ENCODE data around the gene GTF2F2.

GTF2F2 gene

GRCh38 chr13:45122941-45123340 lies 2.6 kb downstream of the GTF2F2 start:
- no peak for DNase-seq

DNA sequence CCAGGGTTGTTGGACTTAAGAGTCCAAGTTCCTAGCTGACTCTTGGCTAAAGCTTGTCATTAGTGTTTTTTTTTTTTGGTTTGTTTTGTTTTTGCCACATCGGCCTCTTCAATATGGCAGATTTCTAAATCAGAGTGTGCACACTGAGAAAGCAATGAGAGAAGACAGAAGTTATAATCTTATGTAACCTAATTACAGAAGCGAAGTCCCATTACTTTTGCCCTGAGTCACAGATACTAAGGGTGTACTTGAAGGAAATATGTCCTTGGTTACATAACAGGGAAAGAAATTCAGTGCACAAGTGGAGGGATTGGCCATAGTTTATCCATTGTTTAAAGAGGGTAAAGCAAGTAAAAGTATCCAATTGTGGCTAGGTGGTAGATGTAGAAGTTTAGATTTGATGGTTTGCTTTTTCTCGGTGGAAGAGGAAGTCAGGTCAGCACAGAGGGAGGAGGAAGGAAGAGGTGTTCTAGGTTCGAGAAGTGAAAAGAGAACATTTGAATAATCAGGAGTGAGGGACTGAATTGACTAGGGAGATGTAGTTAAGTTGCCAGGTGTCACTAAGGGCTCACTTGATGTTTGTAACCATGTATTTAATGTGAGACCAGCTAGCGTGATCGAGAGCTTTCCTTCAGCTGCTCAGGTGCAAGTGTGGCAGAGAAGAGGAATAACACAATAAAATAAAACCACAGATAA lies 12.2 kb downstream of the GTF2F2 start:
- DNase-seq: no peak

DNA sequence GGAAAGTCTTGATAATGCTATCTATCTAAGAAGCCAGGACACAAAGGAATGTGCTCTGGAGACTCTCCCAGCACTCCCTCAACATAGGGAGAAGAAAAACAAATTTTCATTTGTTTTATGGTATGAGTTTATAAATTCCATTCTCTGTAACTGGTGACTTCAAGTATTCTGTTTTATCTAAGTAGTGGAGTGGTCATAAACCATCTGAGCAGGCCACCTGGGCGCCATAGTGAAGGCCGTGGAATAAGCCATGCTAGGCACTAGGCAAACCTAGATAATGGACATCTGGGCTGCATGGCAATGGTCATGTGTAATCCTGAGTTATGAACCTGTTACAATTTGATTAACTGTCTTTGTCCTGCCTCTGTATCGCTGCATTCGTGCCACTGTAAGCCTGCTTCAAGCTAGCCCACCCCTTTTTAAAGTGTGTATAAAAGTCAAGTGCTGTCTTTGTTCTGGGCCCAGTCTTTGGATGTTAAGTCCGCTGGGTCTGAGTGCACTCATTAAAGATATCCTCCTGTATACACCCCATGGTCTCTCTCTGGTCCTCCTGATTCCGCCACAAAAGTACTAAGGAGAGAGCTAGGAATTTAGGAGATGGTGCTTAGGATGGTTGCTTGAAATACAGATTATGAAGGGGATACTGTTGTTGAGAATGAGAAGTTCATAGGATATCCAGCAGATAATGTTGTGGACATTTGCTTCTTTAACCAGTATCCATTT lies 13.2 kb downstream of the GTF2F2 start:
- DNase-seq: no peak

- no peak for DNase-seq
Observed at GRCh38 chr13:45136741-45137504, 16.6 kb downstream of the GTF2F2 start.

- DNase-seq: no peak
Observed at GRCh38 chr13:45137526-45137925, 17.2 kb downstream of the GTF2F2 start.

- no peak for DNase-seq
Observed at GRCh38 chr13:45138282-45138681, 18.0 kb downstream of the GTF2F2 start.

DNA sequence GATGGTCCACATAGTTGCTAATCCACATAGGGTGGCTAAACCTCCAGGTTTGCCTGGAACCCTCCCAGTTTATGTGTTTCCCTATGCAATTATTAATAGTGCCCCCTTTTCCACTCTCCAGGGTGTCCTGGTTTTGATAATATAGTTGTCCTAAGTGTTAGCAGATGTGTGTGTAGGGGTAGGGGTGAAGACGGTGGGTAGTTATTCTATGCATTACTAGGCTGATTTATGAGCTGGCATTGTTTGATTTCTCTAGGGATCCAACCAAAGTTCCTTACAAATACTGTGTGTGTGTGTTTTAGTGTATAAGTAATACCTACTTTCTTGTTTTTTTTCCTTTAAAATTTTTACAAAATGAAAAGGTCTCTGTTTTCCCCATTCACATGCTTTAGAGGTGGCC lies 21.1 kb downstream of the GTF2F2 start:
- no peak for DNase-seq

- DNase-seq: no peak
Observed at GRCh38 chr13:45142440-45143345, 22.4 kb downstream of the GTF2F2 start.

DNA sequence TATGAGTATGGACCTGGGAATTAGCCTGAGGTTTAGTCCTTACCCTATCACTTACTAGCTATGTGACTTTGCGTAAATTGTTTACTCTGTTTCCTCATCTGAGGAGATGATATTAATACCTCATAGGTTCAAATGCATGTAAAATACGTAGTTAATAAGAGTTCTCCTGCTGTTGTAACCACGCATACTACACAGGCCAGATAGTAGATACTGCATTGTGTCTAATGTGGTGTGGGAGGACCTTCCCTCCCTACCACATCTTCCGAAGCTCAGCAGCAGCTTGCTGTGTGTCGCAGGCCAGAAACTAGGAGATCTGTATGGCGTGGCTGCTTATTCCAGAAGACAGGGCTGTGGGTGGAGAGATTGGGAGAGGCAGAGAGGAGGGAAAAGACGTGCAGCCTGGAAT lies 23.0 kb downstream of the GTF2F2 start:
- DNase-seq: no peak

GRCh38 chr13:45149964-45150363 lies 29.7 kb downstream of the GTF2F2 start:
- DNase-seq: no peak

DNA sequence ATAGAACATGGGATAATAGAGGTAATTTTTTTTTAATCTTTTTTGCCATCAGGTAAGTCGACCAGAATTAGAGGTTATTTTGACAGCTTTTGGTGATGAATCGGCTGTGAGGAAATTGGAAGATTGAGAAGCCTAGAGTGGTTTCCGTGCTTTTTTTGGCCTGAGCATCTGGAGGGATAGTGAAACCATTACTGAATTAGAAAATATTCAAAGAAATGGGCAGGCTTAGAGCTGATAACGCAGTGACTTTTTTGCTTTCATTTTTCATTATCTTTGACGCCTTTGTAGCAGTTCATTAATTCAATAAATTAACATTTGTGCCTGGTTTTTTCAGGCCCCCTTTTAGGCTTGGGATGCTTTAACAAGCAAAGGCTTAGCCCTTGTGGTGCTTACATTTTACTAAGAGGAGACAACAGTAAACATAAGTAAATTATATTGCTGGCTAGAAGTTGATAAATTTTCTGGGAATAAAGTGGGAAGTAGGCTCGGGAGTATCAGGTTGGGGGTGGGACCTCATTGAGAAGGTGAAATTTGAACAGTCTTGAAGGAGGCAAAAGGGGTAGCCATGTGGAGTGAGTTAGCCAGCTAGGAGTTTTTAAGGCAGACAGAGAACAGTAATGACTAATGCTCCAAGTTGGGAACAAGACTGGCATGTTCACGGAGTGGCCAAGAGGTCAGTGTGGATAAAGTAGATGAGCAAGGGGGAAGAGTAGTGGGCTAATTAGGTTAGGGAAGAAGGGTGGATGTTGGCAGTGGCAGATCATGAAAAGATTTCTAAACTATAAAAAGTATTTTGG lies 36.5 kb downstream of the GTF2F2 start:
- no peak for DNase-seq

- DNase-seq: no peak
Observed at GRCh38 chr13:45162194-45162593, 41.9 kb downstream of the GTF2F2 start.

DNA sequence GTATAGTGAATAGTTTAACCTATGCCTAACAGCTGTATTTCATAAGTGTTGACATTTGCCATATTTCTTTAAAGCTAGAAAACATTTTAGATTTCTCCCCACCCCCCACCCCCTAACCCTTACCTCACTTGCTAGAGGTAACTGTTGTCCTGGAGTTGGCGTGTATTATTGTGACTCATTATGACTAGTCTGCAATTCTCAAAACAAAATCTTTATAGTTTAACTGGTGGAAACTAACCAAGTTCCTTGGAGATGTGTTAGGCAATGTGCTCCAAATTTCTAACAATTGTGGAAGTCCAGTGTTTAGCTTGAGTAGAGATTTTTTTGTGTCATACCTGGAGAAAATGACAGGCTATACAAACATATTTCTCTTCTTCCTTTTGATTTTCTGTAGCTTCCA lies 42.5 kb downstream of the GTF2F2 start:
- DNase-seq: no peak

GRCh38 chr13:45166858-45167257 lies 46.5 kb downstream of the GTF2F2 start:
- no peak for DNase-seq

GRCh38 chr13:45167611-45168554 lies 47.6 kb downstream of the GTF2F2 start:
- no peak for DNase-seq

DNA sequence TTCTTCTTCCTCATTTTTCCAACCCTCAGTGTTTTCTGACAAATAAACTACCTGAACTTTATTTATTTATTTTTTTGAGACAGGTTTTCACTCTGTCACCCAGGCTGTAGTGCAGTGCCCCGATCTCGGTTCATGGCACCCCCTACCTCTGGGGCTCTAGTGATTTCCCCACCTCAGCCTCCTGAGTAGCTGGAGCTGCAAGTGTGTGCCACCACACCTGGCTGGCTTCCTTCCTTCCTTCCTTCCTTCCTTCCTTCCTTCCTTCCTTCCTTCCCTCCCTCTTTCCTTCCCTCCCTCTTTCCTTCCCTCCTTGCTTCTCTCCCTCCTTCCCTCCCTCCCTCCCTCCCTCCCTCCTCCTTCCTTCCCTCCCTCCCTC lies 48.2 kb downstream of the GTF2F2 start:
- no peak for DNase-seq

DNA sequence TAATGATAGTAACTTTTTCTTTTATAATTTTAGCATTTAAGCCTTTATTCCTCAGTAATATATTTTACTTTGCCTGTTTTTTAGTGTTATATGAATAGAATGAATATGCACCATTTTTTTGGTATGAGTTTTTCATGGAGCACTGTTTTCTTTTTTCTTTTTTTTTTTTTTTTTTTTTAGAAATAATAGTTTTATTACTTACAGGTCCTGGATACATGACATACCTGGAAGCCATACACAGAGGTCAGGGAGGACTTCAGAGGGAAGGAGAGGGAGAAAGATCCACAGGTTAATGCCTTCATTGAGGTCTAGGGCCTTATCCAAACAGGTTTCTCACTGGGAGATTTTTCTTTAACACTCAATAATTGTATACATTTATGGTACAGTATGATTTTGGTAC lies 54.2 kb downstream of the GTF2F2 start:
- DNase-seq: no peak

- DNase-seq: no peak
Observed at GRCh38 chr13:45178349-45179162, 58.2 kb downstream of the GTF2F2 start.

DNA sequence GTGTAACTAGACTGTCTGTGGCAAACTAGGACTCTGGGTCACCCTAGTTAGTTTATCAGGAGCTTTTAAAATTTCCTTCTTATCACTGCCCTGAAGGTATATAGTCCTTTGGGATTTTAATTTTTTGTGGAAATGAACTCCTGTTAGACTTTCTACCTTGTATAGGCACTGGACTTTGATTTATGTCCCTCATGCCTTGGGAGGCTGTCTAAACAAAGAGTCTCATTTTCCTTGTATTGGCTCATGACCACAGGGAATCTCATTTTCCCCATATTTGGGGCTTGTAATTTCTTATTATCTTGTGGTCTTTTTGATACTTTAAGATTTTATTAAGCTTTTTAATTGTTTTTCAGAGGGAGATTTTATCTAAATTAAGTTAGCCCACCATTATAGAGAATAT lies 59.1 kb downstream of the GTF2F2 start:
- no peak for DNase-seq

GRCh38 chr13:45180303-45180702 lies 60.0 kb downstream of the GTF2F2 start:
- no peak for DNase-seq

Data from NCI-H187 (cell line).